ENCODE data around the gene TMEM184A.
A peak's percentile ranks its signal among the peaks of the same experiment; 100 is the strongest.

TMEM184A gene

DNA sequence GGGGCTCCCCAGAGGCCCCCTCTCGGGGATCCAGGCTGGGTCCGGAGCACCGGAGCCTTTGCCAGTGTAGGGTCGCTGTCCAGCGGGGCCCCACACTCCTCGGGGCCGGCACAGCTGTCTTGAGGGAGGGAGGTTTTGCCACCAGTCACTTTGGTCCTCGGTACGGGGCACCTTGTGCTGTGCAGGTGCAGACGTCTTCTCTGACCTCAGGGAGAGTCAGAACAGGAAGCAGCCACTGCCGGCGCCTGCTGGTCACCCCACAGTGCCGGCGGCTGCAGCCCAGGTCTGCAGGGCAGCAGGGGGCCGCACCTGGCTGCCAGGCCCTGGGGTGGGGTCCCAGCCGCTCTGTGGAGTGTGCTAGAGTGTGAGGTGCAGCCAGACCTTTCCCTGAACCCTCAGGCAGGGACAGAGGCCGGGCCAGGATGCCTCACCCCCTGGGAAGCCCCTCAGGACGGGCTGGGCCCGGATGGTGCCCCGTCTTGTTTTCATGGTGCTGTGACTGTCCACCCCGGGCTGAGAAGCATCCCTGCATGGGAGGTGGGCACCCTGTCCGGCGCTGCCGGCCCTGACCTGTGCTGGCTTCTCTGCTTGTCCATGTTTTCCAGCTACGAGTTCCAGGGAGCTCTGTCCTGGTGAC is 17.3 kb downstream of the TMEM184A start:
- DNase-seq: no peak

DNA sequence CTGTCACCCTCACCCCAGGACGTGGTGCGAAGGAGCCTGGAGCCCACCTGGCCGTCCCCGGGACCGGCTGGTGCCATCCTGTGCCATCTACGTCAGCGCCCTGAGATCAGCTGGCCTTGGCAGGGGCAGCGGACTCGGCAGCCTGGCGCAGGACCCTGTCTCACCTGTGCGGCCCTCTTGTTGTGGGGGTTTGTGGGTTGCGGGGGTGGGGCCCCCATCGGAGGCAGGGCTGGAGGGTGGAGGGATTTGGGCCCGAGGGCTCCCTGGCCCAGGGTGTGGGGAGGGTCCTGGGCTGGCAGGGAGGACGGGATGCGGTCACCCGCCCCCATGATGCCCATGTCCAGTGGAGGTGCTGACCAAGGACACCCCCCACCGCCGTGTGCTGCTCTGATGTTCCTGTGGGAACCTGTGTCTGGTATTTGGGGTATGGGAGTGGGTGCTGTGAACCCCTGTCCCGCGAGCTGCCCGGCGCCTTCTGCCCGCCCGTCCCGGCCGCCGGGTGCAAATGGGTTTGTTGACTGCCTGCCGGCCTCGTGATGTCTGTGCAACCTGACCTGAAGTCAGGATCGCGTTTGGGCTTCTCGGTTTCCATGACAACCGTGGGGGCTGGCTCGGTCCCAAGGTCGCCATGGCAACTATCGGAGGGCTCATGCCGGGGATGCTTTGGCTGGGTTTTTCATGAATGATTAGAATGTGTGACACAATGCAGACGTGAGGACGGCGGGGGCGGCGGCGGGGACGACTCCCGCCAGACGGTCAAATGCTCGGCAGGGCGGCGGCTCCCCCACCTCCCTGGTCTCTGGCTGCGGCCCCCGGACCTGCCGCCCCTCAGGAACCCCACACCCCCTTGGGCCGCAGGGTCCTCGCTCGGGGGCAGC is 18.2 kb downstream of the TMEM184A start:
- DNase-seq: peak; percentile 78

DNA sequence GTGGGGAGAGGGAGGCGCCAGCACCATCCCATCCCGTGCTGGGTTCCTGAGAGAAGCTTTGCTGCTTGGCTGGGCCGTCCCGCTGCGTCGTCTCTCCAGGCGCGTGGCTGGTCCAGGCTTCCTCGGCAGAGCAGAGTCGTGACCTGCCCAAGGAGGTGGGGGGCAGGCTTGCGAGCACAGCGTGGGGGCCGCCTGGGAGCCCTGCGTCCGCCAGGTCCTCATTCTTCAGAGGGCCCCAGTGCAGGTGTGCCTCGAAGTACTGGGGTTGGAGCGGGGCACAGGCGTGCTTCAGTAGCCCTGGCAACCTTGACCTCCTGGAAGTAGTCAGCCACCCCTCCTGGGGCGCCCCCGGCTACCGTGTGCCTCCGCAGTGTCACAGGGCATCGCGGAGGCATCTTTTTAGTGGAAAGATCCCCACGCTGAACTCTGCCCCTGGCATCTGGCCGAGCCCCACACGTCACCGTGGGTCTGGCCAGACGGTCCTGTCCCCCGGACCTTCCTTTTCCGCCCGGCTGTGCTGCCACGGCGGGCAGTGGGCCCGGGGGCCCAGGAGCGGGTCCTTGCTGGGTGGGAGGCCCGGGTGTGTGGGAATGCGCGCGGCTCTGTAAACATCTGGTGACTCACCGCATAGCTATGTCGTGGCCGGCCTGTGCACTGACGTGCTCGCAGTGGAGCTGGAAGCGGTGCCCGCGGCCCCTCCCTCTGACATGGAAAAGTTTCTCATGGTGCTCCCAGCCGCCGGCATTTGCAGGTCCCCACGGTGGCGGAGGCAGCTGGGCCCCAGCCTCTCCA is 19.1 kb downstream of the TMEM184A start:
- peak; percentile 94 for DNase-seq

DNA sequence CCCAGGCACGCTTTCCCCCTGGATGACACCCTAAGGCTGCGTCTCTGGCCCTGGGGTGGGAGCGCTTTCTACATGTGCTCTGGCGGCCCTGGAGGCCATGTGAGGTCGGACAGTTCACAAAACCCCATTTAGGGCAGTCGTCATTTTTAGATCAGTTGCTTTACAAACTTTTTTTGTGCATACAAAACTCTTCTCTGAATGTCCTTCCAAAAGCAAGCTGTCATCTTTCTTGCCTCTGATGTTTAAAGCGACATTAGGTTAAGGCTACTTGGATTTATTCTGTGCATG is 19.6 kb downstream of the TMEM184A start:
- no peak for DNase-seq

DNA sequence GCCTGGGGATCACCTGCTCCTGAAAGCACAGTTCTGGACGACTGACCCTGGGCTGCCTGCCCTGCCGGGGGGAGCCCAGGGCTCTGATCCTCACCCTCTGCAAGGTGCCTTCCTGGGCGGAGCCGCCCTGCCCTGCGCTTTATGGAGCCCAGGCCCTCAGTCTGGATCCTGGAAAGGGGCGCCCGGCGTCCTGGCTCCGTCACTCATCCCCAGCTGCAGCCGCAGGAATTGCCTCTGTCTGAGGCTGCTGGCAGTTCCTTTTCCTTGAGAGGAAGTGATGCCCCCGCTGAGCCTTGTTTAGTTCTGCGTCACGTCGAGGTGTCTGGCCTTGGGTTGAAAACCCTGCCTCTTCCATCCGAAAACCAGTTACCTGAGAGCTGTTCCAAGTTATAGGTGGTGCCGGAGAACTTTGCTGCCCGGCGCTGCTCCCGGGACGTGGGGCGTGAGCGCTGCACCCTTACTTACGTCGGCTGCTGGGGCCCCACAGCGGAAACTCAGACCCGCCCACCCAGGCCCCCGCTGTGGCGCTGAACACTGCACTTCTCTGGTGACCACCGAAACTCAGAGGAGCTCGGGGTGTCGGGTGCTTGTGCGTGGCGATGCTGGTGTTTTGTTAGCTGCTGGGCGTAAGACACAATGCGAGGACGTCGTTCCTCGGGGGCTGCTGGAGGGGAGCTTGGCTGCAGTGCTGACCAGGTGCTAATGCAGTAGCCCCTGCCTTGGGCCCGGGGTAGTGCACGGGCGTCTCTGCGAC is 20.1 kb downstream of the TMEM184A start:
- no peak for DNase-seq

DNA sequence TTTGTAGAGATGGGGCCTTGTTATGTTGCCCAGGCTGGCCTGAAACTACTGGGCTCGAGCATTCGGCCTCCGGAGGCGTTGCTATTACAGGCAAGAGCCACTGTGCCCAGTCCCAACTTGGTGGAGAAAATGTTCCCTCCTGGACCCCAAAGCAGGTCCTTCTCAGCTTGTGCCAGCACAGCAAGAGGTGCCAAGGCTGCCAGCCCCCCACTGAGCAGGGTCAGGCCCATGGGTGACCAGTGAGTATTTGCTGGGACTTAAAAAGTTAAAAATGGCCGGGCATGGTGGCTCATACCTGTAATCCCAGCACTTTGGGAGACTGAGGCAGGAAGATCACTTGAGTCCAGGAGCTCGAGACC is 20.9 kb downstream of the TMEM184A start:
- no peak for DNase-seq

DNA sequence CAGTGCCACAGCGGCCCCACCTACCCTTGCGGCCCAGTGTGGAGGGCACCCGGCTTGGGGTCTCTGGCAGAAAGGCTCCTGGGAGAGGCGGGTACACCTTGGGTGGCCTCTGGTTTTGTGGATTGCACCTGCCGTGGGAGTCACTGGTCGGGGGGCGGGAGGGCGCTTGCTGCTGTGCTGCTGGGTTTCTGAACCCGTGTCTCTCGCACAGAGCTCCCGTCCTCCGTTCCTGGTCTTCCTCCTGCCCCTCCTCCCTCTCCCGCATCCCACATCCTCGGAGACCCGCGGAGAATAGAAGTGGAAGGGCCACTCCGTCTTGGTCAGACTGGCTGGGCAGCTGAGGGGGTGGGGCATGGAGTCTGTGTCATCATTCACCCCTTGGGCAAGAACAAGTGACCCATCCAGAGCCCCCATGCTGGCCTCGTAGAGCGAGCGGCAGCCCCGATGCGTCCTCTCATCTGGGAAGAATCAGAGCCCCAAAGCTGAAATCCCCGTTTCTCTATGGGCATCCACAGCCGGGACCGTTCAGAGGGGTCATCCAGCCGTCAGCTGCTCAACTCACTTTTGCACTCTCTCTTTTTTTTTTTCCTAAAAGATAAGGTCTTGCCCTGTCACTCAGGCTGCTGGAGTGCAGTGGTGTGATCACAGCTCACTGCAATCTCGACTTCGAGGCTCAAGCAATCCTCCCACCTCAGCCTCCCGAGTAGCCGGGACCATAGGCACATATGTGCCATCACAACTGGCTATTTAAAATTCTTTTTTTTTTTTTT is 21.5 kb downstream of the TMEM184A start:
- DNase-seq: no peak

DNA sequence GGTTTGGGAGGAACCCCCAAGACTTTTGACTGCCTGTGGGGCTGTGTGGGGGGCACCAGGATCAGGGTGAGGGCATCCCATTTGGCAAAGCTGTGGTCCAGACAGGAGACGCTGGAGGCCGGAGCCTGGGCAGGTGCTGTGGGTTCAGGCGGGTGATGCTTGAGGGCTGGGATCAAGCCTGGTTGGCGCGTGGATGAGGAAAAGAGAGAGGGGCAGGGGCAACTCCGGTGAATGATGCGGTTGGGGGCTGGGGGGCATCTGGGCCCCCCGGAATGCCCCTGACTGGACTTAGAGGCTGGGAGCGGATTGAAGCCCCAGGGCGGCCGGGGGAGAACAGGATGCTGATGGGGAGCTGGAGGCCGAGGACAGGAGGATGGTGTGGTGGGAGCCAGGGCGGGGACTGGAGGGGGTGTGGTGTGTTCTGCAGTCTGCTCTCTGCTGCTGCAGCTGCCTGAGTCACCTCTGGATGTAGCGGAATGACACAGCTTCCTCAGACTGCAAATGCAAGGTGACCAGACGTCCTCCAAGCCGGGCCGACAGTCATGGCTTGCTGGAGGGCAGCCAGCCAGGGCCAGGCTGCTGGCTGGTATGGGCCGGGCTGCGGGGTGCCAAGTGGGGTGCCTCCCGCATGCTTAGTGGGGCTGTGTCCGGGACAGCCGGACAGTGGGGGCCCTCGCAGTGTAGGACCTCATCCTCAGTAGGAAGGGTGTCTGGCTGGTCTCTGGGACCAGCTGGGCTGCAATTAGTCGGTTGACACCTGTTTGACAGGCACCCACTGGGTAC is 22.3 kb downstream of the TMEM184A start:
- DNase-seq: peak; percentile 92

DNA sequence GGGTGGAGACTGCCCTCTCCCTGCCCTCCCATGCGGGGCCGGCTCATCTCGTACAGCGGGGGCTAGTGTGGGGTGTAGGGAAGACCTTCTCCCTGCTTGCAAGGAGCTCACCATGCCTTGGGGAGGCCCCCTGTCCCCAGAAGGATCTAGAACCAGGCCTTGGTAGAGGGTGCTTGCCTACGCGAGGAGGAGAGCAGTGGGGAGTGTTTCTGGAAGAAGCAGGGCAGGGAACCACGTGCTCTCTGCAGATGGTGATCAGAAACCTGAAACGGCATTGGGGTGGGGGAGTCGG is 22.8 kb downstream of the TMEM184A start:
- no peak for DNase-seq

DNA sequence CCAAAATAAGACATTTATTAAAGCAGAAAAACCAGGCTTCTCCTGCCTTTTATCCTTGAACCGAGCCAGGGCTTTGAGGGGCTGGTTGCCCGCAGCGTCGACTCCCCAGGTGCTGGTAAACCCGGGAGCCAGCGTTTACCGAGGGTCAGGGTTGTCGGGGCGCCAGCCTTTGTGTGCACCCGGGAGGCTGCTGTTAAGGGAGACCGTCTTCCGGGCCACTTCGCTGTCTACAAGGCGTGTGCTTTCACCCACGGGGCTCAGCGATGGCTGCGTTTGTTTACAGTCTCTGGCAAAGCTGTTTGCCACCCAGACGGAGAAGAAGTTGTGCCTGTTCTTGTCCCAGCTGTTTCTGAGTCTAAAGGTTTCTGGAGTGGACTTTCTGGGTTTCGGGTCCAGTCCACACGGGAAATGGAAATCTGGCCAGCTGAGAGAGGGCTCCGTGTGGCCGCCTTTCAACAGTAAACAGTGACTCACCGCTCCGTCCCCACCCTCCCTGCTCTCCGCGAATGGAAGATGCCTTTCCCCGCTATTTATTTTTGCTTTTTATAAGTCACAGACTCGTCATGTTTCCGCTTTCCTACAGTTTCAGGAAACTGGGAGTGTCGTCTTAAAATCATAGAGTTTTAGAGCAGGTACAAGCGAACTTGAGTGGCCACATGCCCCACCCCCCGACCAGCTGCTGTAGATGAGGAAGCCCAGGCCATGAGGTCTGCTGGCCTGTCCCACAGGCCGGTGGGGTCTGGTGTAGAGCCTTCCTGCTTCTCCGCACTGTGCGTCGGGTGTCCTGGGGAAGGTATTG is 23.4 kb downstream of the TMEM184A start:
- no peak for DNase-seq

DNA sequence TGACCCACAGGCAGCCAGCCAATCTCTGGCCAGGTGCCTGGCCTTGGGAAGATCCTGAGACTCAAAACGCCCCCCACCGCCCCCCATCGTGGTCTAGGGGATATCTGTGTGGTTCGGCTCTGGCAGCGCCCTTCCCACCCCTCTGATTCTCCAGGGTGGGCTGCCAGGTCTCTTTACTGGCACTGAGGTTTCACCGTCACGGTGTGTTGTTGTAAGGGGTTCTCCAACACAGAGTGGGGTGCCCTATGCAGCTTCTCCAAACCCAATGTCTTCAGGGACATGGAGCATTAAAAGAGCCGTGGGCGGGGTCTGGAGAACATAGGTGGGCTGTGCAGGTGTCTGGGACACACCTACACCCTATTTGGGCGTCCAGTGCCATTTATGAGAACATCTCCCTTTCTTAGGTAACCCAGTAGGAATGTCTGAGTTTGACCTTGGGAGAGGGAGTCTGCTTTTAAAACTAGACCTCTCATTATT is 24.0 kb downstream of the TMEM184A start:
- no peak for DNase-seq

DNA sequence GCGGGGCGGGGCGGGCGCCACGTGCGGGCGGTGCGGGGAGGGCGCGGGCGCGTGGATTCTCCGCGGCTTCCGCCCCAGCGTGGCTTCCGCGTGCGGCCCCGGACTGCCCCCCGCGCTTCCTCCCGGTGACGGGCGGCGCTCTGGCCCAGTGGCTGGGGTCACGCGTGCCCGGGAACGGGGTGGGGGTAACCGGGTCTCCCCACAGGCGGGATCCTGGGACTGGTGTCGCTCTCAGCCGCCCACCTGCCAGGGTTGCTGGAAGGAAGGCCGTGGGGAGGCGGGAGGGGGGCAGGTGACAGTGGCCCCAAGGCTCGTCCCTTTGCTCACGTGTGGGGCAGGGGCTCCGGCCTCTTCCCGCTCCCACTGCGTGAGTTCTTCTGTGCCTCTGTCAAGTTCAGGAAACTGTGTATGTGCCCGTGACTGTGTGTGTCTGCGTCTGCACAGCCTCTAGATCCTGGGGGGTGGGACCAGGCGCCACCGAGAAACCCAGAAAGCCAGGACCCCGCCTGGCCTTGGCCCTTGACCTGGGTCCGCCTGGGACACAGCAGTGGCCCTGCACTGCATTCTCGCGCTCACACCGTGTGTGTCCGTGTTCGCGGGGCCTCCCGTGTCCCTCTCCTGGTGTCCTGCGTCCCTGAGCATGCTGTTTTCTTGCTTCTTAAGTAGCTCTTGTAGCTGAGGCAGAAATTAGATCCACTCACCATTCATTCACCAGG is 24.6 kb downstream of the TMEM184A start:
- DNase-seq: no peak

DNA sequence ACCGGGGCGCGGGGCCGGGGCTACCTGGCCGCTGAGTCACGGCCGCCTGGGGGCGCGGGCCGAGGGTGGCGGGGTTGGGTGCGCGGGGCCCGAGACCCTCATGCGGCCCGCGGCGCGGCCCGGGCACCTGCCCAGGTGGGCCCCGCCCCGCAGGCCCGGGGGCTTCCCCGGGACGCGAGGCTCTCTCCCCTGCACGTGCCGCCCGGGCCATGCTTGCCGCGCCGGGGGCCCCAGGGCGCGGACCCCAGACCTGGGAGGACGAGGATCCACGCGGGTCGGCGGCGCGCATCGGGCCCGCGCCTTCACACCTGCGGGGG is 25.1 kb downstream of the TMEM184A start:
- DNase-seq: no peak

DNA sequence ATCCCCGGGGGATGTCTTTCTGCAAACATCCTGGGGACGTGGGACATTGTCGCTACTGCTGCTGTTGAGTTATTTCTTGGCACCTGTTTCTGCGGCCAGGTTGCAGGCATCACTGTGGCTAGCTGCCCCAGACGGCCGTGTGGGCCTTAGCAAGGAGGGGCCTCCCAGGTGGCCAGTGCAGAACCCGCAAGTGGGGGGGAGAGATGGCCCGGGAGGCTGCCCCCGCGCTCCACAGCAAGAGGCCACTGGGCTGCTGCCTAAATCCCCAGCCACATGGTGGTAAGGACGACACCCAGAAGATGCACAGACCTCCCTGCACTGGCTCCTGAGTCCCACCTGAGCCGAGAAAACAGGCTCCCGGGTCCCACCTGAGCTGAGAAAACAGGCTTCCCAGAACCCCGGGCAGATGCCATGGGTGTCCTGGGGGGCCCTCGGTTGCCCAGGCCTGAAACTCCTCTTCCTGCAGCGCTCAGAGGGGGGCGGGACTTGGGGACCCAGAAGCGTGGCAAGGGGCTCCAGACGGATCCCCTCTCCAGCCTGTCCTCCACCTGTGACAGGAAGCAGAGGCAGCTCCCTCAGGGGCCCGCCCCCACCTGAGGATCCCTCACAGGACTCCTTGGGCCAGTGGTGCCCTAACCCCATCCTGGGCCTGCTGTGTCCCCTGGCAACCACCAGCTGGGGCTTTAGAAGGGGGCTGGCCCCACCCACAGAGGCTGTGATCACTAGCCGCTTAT is 26.5 kb downstream of the TMEM184A start:
- DNase-seq: no peak

DNA sequence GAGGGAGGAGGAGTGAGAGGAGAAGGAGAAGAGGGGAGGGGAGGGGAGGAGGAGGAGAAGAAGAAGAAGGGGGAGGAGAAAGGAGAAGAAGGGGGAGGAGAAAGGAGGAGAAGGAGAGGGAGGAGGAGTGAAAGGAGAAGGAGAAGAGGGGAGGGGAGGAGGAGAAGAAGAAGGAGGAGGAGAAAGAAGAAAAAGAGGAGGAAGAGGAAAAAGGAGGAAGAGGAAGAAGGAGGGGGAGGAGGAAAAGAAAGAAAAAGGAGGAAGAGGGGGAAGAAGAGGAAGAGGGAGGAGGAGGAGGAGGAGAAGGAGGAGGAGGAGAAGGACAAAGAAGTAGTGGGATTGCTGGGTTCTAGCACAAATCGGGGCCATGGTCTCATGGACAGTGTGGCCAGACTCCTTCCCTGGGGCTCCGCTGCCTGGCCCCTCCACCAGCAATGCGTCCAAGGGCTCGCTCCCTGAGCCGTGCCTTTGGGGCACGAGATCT is 29.7 kb downstream of the TMEM184A start:
- DNase-seq: no peak

DNA sequence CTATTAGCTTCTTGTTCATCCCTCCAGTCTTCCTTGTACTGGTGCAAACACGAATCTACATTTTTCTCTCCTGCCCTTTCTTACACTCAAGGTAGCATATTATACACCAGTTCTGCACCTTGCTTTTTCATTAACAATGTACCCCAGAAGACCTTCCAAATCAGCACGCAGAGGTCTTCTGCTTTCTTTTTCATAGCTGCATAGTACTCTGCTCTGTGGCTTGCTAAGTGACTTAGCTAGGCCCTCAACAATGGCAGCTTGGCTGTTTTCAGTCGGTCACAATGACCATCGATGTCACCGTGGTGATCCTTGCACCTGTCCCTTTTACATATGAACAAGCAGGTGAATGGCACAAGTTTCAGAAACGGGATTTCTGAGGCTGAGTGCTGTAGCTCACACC is 30.6 kb downstream of the TMEM184A start:
- no peak for DNase-seq

DNA sequence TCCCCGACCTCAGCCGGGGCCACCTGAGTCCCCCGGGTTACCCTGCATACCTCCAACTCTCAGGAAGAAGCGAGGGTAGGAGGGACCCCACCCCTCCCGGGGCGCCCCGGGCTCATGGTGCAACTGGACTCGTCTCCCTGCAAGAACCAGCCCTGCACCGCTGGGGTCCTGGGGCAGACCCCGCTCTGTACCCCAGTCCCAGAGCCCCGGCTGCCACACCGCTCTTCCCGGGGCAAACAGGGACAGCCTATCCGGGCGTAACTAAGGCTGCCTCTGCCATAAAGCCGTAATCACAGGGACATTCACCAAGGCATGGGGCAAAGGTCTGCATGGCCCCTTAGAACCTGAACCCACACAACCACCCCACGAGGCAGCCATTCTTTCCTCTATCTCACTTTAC is 32.2 kb downstream of the TMEM184A start:
- DNase-seq: no peak

DNA sequence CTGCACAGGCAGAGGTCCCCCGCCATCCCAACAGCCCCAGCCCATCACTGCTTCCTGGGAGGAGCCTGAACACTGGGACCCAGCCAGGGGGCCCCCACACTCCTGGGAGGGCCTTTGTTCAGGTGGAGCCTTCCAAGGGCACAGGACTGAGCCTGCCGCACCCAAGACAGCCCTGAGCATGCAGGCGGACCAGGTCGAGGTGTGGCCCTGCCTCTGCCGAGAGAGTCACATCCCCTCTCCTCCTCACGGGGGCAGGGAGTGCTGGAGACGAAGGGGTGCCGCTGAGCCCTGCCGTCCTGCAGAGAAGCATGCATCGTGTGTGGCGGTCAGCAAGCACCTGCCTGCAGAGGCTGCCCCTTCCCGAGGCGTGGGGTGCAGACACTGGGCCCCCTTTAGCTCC is 32.8 kb downstream of the TMEM184A start:
- DNase-seq: no peak

DNA sequence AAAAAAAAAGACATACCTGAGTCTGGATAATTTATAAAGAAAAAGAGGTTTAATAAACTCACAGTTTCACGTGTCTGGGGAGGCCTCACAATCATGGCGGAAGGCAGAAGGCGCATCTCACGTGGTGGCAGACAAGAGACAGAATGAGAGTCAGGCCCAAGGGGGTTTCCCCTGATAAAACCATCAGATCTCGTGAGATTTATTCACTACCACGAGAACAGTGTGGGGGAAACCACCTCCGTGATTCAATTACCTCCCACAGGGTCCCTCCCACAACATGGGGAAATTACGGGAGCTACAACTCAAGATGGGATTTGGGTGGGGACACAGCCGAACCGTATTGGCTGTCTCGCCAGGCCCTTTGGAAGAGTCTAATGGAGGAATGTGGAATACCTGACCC is 34.5 kb downstream of the TMEM184A start:
- DNase-seq: no peak

Data from 8988T (cell line).